NB4 (cell line): ENCODE results near the gene CALHM1.
"Not testable (repeated sequence)": the region's sequence is repeated elsewhere in the genome, so short reads cannot be mapped to it uniquely, and the experiment has no call there.

Experiments
- DNase-seq: peaks from one replicate; pipeline ENCODE4 v3.0.0; 2010; ENCODE audit warnings: low read depth
- H3K4me3 ChIP-seq: one replicate; pipeline ENCODE4 v1.5.1; 2011; ENCODE audit warnings: mild to moderate bottlenecking, low read depth, low read length, moderate library complexity
- CTCF ChIP-seq: IDR thresholded peaks from one replicate; pipeline ENCODE4 v1.5.1; 2012; ENCODE audit warnings: low read depth, low read length
- MAX ChIP-seq: IDR thresholded peaks from 2 replicates; pipeline ENCODE4 v1.6.1; 2011; ENCODE audit warnings: low read depth, low read length
- MYC ChIP-seq: IDR thresholded peaks from 2 replicates; pipeline ENCODE4 v1.6.1; 2011; ENCODE audit warnings: low read depth, low read length
- POLR2A ChIP-seq: IDR thresholded peaks from 2 replicates; pipeline ENCODE4 v1.6.1; 2011; ENCODE audit warnings: mild to moderate bottlenecking; ENCODE audit not compliant: insufficient read length; ENCODE audit errors: extremely low read depth

CALHM1 gene

GRCh38 chr10:103427866-103428265 is 30.8 kb downstream of the CALHM1 start:
- DNase-seq: no peak
- no peak for TF ChIP-seq POLR2A
- TF ChIP-seq CTCF: no peak
- no peak for TF ChIP-seq MAX
- TF ChIP-seq MYC: no peak
- no peak overlapping the region for H3K4me3 ChIP-seq

- no peak for TF ChIP-seq CTCF
- no peak for TF ChIP-seq MYC
- TF ChIP-seq MAX: no peak
- no peak for TF ChIP-seq POLR2A
- H3K4me3 ChIP-seq: no peak overlapping the region
- no peak for DNase-seq
Observed at GRCh38 chr10:103423748-103424147, 35.0 kb downstream of the CALHM1 start.

- H3K4me3 ChIP-seq: no peak overlapping the region
- no peak for DNase-seq
- no peak for TF ChIP-seq MYC
- TF ChIP-seq POLR2A: no peak
- TF ChIP-seq MAX: no peak
- no peak for TF ChIP-seq CTCF
Observed at GRCh38 chr10:103419101-103419500, 39.6 kb downstream of the CALHM1 start.

GRCh38 chr10:103417601-103418000 is 41.1 kb downstream of the CALHM1 start:
- no peak for DNase-seq
- TF ChIP-seq CTCF (no peak), POLR2A (no peak), MYC (no peak), MAX (no peak)
- H3K4me3 ChIP-seq: no peak overlapping the region

- not testable (repeated sequence) for DNase-seq, H3K4me3 ChIP-seq
Observed at GRCh38 chr10:103417148-103417469, 41.6 kb downstream of the CALHM1 start.

DNA sequence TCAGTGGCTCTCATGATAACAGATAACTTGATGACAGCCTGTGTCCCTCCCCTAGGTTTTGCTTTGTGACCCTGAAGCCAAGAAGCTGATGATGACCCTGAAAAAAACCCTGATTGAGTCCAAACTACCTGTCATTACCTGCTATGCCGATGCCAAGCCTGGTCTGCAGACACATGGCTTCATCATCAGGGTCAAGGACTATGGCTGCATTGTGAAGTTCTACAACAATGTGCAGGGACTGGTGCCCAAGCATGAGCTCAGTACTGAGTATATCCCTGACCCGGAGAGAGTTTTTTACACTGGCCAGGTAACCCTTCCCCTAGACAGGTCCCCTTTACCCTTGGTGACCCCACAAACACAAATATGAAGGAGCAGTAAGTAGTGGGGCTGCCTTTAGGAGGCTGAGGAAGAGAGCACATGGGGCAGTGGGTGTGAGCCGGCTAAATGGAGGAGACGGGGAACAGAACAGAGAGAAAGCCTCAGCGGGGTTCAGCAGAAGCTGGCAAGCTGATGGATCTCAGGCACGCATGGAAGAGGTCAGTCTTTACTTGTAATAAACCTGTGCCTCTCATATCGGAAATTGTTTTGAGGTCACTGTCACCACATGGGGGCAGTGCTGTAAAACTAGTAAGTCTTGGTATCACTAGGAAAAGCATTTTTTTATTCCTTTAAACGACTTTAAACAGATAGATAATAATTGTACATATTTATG is 42.1 kb downstream of the CALHM1 start:
- peak; percentile 80 for DNase-seq
- TF ChIP-seq POLR2A (no peak), CTCF (peak; percentile 53), MYC (no peak), MAX (peak; percentile 25)
- H3K4me3 ChIP-seq: no peak overlapping the region
